ENCODE data around the gene COBL.

The COBL gene

GRCh38 chr7:50985096-50985495, 331.5 kb downstream of the COBL start:
- no peak for ATAC-seq

- ATAC-seq = no peak
These were observed 332.8 kb downstream of the COBL start for GRCh38 chr7:50983850-50984249.

- no peak for ATAC-seq
These were observed 334.0 kb downstream of the COBL start for GRCh38 chr7:50982626-50983025.

- no peak for ATAC-seq
These were observed 334.9 kb downstream of the COBL start for GRCh38 chr7:50981743-50982142.

GRCh38 chr7:50980411-50980810, 336.2 kb downstream of the COBL start:
- ATAC-seq = no peak

GRCh38 chr7:50978633-50979215, 337.9 kb downstream of the COBL start:
- ATAC-seq = no peak

- no peak for ATAC-seq
These were observed 339.2 kb downstream of the COBL start for GRCh38 chr7:50977421-50977820.

GRCh38 chr7:50976064-50976463, 340.5 kb downstream of the COBL start:
- ATAC-seq = no peak

GRCh38 chr7:50974240-50974639, 342.4 kb downstream of the COBL start:
- no peak for ATAC-seq

GRCh38 chr7:50973814-50974213, 342.8 kb downstream of the COBL start:
- no peak for ATAC-seq

- no peak for ATAC-seq
These were observed 346.5 kb downstream of the COBL start for GRCh38 chr7:50970092-50970491.
